ELF-1 (cell line): ENCODE data around the gene MXRA7.

Experiments
- DNase-seq: peaks from one replicate; pipeline ENCODE4 v3.0.0-alpha.2; 2016; ENCODE audit warnings: low read depth, low spot score

MXRA7 gene

GRCh38 chr17:76696763-76697701, 13.7 kb downstream of the MXRA7 start:
- no peak for DNase-seq

GRCh38 chr17:76695059-76695831, 15.5 kb downstream of the MXRA7 start:
- DNase-seq: no peak

GRCh38 chr17:76691379-76692191, 19.2 kb downstream of the MXRA7 start:
- DNase-seq: no peak

GRCh38 chr17:76690596-76691280, 20.0 kb downstream of the MXRA7 start:
- no peak for DNase-seq

GRCh38 chr17:76689859-76690258, 20.9 kb downstream of the MXRA7 start:
- DNase-seq: no peak

GRCh38 chr17:76688165-76688622, 22.6 kb downstream of the MXRA7 start:
- no peak for DNase-seq

GRCh38 chr17:76687298-76688164, 23.2 kb downstream of the MXRA7 start:
- no peak for DNase-seq

GRCh38 chr17:76686538-76687297, 24.0 kb downstream of the MXRA7 start:
- no peak for DNase-seq

GRCh38 chr17:76685846-76686245, 24.9 kb downstream of the MXRA7 start:
- no peak for DNase-seq

- DNase-seq: no peak
These were observed 25.4 kb downstream of the MXRA7 start for GRCh38 chr17:76685366-76685765.

GRCh38 chr17:76684756-76685155, 26.0 kb downstream of the MXRA7 start:
- DNase-seq: no peak

- no peak for DNase-seq
These were observed 26.6 kb downstream of the MXRA7 start for GRCh38 chr17:76683921-76684745.

GRCh38 chr17:76683011-76683755, 27.6 kb downstream of the MXRA7 start:
- no peak for DNase-seq

GRCh38 chr17:76682296-76682695, 28.5 kb downstream of the MXRA7 start:
- no peak for DNase-seq

- peak; percentile 92 for DNase-seq
These were observed 29.3 kb downstream of the MXRA7 start for GRCh38 chr17:76681222-76682137.

- DNase-seq: no peak
These were observed 31.5 kb downstream of the MXRA7 start for GRCh38 chr17:76679239-76679638.

- no peak for DNase-seq
These were observed 32.4 kb downstream of the MXRA7 start for GRCh38 chr17:76678330-76678729.
